Liver (tissue), 9 donors: Measurements from ENCODE around the gene ARRDC5. TPM values are rescaled to one million over a fixed set of nuclear protein-coding genes. Genes with fewer than 3 reads are reported as not detected.

Experiments used
- DNase-seq: peaks from one replicate; pipeline ENCODE4 v3.0.0-alpha.2; 2017; ENCODE audit warnings: low spot score
- H3K27ac ChIP-seq, 2 donors: one replicate each; pipeline ENCODE4 v1.7.0; 2013; ENCODE audit warnings: inconsistent platforms in 2 of 2, low read length in 2 of 2, control low read depth in 1 of 2, low read depth in 1 of 2, mild to moderate bottlenecking in 1 of 2
- H3K27me3 ChIP-seq, 4 donors: one replicate each; pipeline versions ENCODE4 v1.6.1 to v1.7.0; 2013; ENCODE audit warnings: low read length in 3 of 4, inconsistent platforms in 1 of 4, mild to moderate bottlenecking in 1 of 4, moderate library complexity in 1 of 4; ENCODE audit not compliant: control insufficient read depth in 4 of 4, insufficient read depth in 4 of 4
- H3K36me3 ChIP-seq, 4 donors: one replicate each; pipeline versions ENCODE4 v1.6.1 to v1.7.0; 2013; ENCODE audit warnings: low read length in 3 of 4, mild to moderate bottlenecking in 3 of 4, low read depth in 1 of 4, moderate library complexity in 1 of 4; ENCODE audit not compliant: control insufficient read depth in 4 of 4, insufficient read depth in 3 of 4
- H3K4me1 ChIP-seq, 4 donors: one replicate each; pipeline versions ENCODE4 v1.6.1 to v1.7.0; 2013; ENCODE audit warnings: low read length in 3 of 4, mild to moderate bottlenecking in 3 of 4, moderate library complexity in 1 of 4; ENCODE audit not compliant: control insufficient read depth in 4 of 4, insufficient read depth in 4 of 4
- H3K4me3 ChIP-seq, 3 donors: one replicate each; pipeline versions ENCODE4 v1.6.1 to v1.7.0; 2013; ENCODE audit warnings: low read length in 3 of 3, control low read depth in 1 of 3, low read depth in 1 of 3, mild to moderate bottlenecking in 1 of 3
- H3K9ac ChIP-seq, 2 donors: one replicate each; pipeline ENCODE4 v1.7.0; 2013; ENCODE audit warnings: low read length in 2 of 2, mild to moderate bottlenecking in 2 of 2, moderate library complexity in 2 of 2, control low read depth in 1 of 2, low read depth in 1 of 2
- H3K9me3 ChIP-seq, 4 donors: one replicate each; pipeline versions ENCODE4 v1.6.1 to v1.7.0; 2013; ENCODE audit warnings: low read length in 3 of 4; ENCODE audit not compliant: control insufficient read depth in 4 of 4
- ATF3 ChIP-seq: IDR thresholded peaks from 2 replicates; pipeline ENCODE4 v1.6.1; 2016; ENCODE audit warnings: antibody characterized with exemption
- CTCF ChIP-seq: fragments of 150-350 bp; IDR thresholded peaks from 2 replicates; pipeline ENCODE4 v1.5.1; 2017; ENCODE audit warnings: improper control_type of control experiment, low read depth, low read length; ENCODE audit not compliant: missing input control
- EGR1 ChIP-seq, 2 donors: IDR thresholded peaks; 2 replicates each; pipeline ENCODE4 v1.6.1; 2016 to 2018; ENCODE audit warnings: antibody characterized with exemption in 2 of 2, low read depth in 2 of 2
- FOXA1 ChIP-seq: IDR thresholded peaks from 2 replicates; pipeline ENCODE4 v1.6.1; 2016; ENCODE audit warnings: antibody characterized with exemption
- FOXA2 ChIP-seq: IDR thresholded peaks from 2 replicates; pipeline ENCODE4 v1.6.1; 2016; ENCODE audit warnings: antibody characterized with exemption
- GABPA ChIP-seq, 2 donors: IDR thresholded peaks in 1 of 2; conservative IDR thresholded peaks in 1 of 2; 2 replicates each; pipeline ENCODE4 v1.6.1; 2016; ENCODE audit warnings: antibody characterized with exemption in 2 of 2, mild to moderate bottlenecking in 1 of 2, moderate library complexity in 1 of 2
- HNF4A ChIP-seq, 2 donors: conservative IDR thresholded peaks; 2 replicates each; pipeline ENCODE4 v1.6.1; 2016; ENCODE audit warnings: antibody characterized with exemption in 2 of 2, mild to moderate bottlenecking in 2 of 2
- HNF4G ChIP-seq: IDR thresholded peaks from 2 replicates; pipeline ENCODE4 v1.6.1; 2016; ENCODE audit warnings: antibody characterized with exemption
- JUND ChIP-seq, 2 donors: IDR thresholded peaks; 2 replicates each; pipeline ENCODE4 v1.6.1; 2016; ENCODE audit warnings: antibody characterized with exemption in 2 of 2
- NR2F2 ChIP-seq: IDR thresholded peaks from 2 replicates; pipeline ENCODE4 v1.6.1; 2016; ENCODE audit warnings: antibody characterized with exemption
- RAD21 ChIP-seq, 2 donors: IDR thresholded peaks; 2 replicates each; pipeline ENCODE4 v1.6.1; 2016; ENCODE audit warnings: antibody characterized with exemption in 2 of 2, mild to moderate bottlenecking in 2 of 2
- REST ChIP-seq: IDR thresholded peaks from 2 replicates; pipeline ENCODE4 v1.6.1; 2016; ENCODE audit warnings: antibody characterized with exemption, mild to moderate bottlenecking
- RXRA ChIP-seq, 2 donors: IDR thresholded peaks; 2 replicates each; pipeline ENCODE4 v1.6.1; 2017 to 2018; ENCODE audit warnings: antibody characterized with exemption in 2 of 2, mild to moderate bottlenecking in 1 of 2
- SP1 ChIP-seq: IDR thresholded peaks from 2 replicates; pipeline ENCODE4 v1.6.1; 2018; ENCODE audit warnings: antibody characterized with exemption, mild to moderate bottlenecking
- TAF1 ChIP-seq: conservative IDR thresholded peaks from 2 replicates; pipeline ENCODE4 v1.6.1; 2016; ENCODE audit warnings: antibody characterized with exemption, mild to moderate bottlenecking
- YY1 ChIP-seq: IDR thresholded peaks from 2 replicates; pipeline ENCODE4 v1.6.1; 2016; ENCODE audit warnings: antibody characterized with exemption, mild to moderate bottlenecking
- ZBTB33 ChIP-seq: IDR thresholded peaks from 2 replicates; pipeline ENCODE4 v1.6.1; 2016; ENCODE audit warnings: antibody characterized with exemption
- WGBS: extraction: QIAGEN DNeasy Blood & Tissue Kit; methylation state at CpG from one replicate; pipeline ENCODE4 v1.1.7; 2013; 5-methylcytosine and 5-hydroxymethylcytosine counted together
- polyA plus RNA-seq, 2 donors: library from polyadenylated mRNA; stranded (reverse) in 1 of 2; unstranded in 1 of 2; fragments of 200-250 nt in 1 of 2; fragments of >200 nt in 1 of 2; fragmentation: Nextera tagmentation in 1 of 2; extraction: Ambion mirVana in 1 of 2; gene quantifications; one replicate each; pipeline versions ENCODE4 v1.2.1 to v1.2.3, GENCODE V29; 2013 to 2015
- total RNA-seq, 2 donors: library from RNA; depleted of rRNA; stranded (reverse); fragments of >200 nt; gene quantifications; one replicate each; pipeline ENCODE4 v1.2.3, GENCODE V29; 2014
- donor health status: healthy.
- donor health status: healthy.
- donor health status: healthy.
- donor health status: healthy.
- donor health status: healthy.

The ARRDC5 gene
- total and polyA plus RNA-seq, 4 donors: 0.05 to 0.25 TPM; not detected in 2

- Histone ChIP-seq H3K27ac (no peak overlapping the region), H3K36me3 (peaks cover 3 to 21% (median 9%) of the 10 kb centered on the region in 4 donors), H3K9ac (no peak overlapping the region), H3K4me3 (no peak overlapping the region), H3K9me3 (no peaks in the 10 kb centered on the region), H3K4me1 (peaks cover 0 to 3% (median 1%) of the 10 kb centered on the region in 4 donors), H3K27me3 (no peaks in the 10 kb centered on the region)
- TF ChIP-seq RAD21 (IDR thresholded peaks at IDR 0.05) (peak; percentile 83 to 90), GABPA (IDR thresholded peaks at IDR 0.05 in 1 of 2, conservative IDR thresholded peaks at IDR 0.05 in 1 of 2) (no peak), YY1 (no peak), FOXA2 (no peak), RXRA (IDR thresholded peaks at IDR 0.05) (no peak), ATF3 (no peak), FOXA1 (no peak), HNF4A (conservative IDR thresholded peaks at IDR 0.05) (peak in 1 of 2 donors; percentile 13), CTCF (peak; percentile 79)
- DNase-seq: peak; percentile 85
- 80% methylated on average over 42 of the region's 42 CpGs for WGBS
Observed at GRCh38 chr19:4851551-4852290, 51.0 kb downstream of the ARRDC5 start.

- Histone ChIP-seq H3K36me3 (peaks cover 6 to 18% (median 10%) of the 10 kb centered on the region in 4 donors), H3K9me3 (no peaks in the 10 kb centered on the region)
- TF ChIP-seq NR2F2: no peak
- no peak for TF ChIP-seq JUND (IDR thresholded peaks at IDR 0.05)
- no peak for TF ChIP-seq REST
- no peak for TF ChIP-seq YY1
- TF ChIP-seq RAD21 (IDR thresholded peaks at IDR 0.05): no peak
- TF ChIP-seq TAF1: no peak
- no peak for TF ChIP-seq HNF4G
- TF ChIP-seq RXRA (IDR thresholded peaks at IDR 0.05): no peak
- no peak for TF ChIP-seq FOXA2
- TF ChIP-seq SP1: no peak
- no peak for TF ChIP-seq EGR1 (IDR thresholded peaks at IDR 0.05; ENCODE audit: low read depth in 2 of 2)
- no peak for TF ChIP-seq FOXA1
- no peak for TF ChIP-seq ZBTB33
Observed at GRCh38 chr19:4849019-4849418, 53.7 kb downstream of the ARRDC5 start.

More at GRCh38 chr19:4849019-4849418, 53.7 kb downstream of the ARRDC5 start:
- no peak for DNase-seq
- H3K27ac ChIP-seq: no peak overlapping the region
- no peak overlapping the region for H3K4me3 ChIP-seq
- 96% methylated on average over 7 of the region's 7 CpGs for WGBS
- no peaks in the 10 kb centered on the region for H3K27me3 ChIP-seq
- H3K4me1 ChIP-seq: peaks cover 0 to 11% (median 8%) of the 10 kb centered on the region in 4 donors
- H3K9ac ChIP-seq: no peak overlapping the region
